Activated CD4-positive, alpha-beta T cell treated with anti-CD3 and anti-CD28 coated beads, Interleukin-2, Interleukin-6, amounts not matched to agents 100 ng/mL and 50 ng/mL, durations not matched to agents 16 hours and 8 hours (primary cell): Measurements from ENCODE around the gene PIK3CD.
A peak's percentile ranks its signal among the peaks of the same experiment; 100 is the strongest.
"Not testable (repeated sequence)": the region's sequence is repeated elsewhere in the genome, so short reads cannot be mapped to it uniquely, and the experiment has no call there.

ENCODE experiments used
- DNase-seq: peaks from one replicate; pipeline ENCODE4 v3.0.0-alpha.2; 2020

PIK3CD gene

GRCh38 chr1:9691108-9691445 is 39.5 kb downstream of the PIK3CD start:
- no peak for DNase-seq

DNA sequence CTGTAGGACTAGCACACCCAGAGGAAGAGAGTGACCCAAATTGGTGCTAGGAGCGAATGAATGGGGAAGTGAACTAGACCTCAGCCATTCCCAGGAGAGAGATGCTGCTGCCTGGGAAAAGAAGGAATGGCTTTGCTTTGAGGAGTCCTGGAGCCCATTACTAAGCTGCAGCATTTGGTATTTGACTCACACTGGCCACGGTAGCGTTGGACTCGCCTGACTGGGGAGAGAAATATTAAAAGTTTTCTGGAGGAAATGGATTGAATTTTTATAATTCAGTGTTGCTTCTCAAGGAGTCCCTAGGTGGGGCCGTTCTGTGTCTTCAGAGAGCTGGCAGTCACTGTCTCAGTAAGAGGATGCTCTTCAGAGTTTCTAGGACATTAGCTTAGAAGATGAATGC is 40.2 kb downstream of the PIK3CD start:
- DNase-seq, result no peak

DNA sequence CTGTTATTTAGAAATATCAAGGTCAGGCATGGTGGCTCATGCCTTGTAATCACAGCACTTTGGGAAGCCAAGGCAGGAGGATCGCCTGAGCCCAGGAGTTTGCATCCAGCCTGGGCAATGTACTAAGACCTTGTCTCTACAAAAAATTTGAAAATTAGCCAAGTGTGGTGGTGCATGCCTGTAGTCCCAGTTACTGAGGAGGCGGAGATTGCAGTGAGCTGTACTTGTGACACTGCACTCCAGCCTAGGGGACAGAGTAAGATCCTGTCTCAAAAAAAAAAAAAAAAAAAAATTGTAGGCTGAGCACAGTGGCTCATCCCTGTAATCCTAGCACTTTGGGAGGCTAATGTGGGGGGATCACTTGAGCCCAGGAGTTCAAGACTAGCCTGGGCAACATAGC is 45.3 kb downstream of the PIK3CD start:
- no peak for DNase-seq

DNA sequence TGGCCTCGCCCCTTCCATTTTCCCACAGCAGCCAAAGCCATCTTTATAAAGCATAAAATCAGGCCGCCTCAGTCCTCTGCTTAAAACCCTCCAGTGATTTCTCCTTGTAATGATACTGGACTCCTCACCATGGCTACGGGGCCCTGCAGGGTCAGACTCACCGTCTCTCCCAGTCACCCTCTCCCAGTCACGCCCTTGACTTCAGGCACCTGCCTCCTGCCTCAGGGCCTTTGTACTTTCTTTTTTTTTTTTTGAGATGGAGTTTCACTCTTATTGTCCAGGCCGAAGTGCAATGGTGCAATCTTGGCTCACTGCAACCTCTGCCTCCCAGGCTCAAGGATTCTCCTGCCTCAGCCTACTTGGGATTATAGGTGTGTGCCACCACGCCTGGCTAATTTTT is 47.8 kb downstream of the PIK3CD start:
- no peak for DNase-seq

DNA sequence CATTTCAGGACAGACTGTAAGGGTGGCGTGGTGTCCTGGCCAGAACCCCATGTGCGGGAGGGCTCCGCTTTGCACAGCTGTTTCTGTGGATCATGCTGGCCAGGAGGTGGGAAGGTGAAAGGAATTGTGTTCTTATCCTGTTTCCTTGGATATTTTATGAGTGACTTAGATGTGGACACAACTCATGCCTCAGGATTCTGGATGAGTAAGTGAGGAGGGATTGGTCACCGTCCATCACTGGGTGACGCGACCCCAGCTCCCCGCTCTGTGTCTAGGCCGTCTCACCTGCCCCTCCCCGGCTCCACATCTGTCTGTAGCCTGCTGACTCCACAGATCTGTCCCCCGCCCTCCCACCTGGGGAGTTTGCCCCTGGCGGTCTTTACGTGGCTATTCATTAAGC is 48.8 kb downstream of the PIK3CD start:
- no peak for DNase-seq

- no peak for DNase-seq
These were observed 50.1 kb downstream of the PIK3CD start for GRCh38 chr1:9701665-9702064.

GRCh38 chr1:9703165-9703509 is 51.6 kb downstream of the PIK3CD start:
- DNase-seq, result no peak

- DNase-seq, result no peak
These were observed 52.1 kb downstream of the PIK3CD start for GRCh38 chr1:9703681-9704080.

DNA sequence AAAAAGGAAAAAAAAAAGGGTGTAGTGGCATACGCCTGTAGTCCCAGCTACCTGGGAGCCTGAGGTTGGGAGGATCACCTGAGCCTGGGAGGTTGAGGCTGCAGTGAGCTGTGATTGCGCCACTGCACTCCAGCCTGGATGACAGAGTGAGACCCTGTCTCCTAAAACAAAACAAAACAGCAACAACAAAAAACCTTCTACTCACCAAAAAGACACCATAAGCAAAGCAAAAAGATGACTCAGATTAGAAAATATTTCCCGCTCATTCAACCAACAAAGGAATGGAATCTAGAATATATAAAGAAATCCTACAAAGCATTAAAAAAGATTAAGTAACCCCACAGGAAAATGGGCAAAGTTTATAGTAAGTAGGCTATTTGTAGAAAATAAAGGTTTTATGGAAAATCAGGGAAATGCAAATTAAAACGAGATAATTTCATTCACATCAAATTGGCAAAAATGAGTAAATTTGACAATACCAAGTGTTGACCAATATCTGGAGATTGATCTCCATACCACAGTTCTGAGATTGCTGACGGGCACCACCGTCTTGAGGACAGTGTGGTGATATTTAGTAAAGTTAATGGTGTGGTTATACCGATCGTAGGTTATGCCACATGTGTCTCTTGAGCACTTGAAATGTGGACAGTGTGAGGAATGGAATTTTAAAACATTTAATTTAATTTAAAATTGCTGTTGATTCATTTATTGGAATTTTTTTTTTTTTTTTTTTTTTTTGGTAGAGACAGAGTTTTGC is 54.0 kb downstream of the PIK3CD start:
- DNase-seq, result peak; percentile 50

DNA sequence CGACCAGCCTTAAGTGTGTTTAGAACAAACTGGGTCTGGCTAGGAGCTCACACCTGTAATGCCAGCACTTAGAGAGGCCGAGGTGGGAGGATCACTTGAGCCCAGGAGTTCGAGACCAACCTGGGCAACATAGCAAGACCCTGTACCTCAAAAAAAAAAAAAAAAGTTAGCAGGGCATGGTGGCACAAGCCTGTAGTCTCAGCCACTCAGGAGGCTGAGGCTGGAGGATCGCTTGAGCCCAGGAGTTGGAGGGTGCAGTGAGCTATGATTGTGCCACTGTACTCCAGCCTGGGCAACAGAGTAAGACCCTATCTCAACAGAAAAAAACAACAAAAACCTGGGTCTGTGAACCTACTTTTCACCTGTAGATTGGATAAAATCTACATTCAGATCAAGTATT is 54.6 kb downstream of the PIK3CD start:
- DNase-seq, result no peak

GRCh38 chr1:9710037-9710436 is 58.5 kb downstream of the PIK3CD start:
- no peak for DNase-seq

GRCh38 chr1:9711466-9712020 is 60.0 kb downstream of the PIK3CD start:
- DNase-seq, result no peak

DNA sequence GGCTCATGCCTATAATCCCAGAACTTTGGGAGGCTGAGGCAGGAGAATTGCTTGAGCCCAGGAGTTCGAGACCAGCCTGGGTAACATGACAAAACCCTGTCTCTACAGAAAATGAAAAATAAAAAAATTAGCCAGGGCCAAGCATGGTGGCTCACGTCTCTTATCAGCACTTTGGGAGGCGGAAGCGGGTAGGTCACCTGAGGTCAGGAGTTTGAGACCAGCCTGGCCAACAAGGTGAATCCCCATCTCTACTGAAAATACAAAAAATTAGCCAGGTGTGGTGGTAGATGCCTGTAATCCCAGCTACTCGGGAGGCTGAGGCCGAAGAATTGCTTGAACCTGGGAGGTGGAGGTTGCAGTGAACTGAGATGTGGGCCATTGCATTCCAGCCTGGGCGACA is 61.2 kb downstream of the PIK3CD start:
- not testable (repeated sequence) for DNase-seq

DNA sequence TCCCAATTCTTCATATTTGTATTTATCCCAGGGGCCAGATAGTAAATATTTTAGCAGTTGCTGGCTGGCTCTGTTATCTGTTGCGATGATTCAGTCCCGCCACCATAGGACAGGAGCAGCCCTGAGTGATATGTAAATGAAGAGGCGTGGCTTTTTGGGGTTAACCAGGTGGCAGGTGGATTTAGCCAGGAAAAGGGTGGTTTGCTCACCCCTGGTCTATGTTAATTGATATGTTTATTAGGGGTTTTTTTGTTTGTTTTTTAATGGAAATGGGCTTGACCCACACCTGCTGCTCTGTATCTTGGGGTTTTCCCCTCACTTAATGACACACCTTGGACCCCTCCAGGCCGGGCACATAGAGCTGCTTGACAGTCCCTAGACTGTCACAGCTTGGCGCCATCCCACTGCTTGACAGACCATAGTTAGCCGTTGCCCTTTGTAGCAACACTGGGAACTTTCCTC is 62.8 kb downstream of the PIK3CD start:
- DNase-seq, result no peak

DNA sequence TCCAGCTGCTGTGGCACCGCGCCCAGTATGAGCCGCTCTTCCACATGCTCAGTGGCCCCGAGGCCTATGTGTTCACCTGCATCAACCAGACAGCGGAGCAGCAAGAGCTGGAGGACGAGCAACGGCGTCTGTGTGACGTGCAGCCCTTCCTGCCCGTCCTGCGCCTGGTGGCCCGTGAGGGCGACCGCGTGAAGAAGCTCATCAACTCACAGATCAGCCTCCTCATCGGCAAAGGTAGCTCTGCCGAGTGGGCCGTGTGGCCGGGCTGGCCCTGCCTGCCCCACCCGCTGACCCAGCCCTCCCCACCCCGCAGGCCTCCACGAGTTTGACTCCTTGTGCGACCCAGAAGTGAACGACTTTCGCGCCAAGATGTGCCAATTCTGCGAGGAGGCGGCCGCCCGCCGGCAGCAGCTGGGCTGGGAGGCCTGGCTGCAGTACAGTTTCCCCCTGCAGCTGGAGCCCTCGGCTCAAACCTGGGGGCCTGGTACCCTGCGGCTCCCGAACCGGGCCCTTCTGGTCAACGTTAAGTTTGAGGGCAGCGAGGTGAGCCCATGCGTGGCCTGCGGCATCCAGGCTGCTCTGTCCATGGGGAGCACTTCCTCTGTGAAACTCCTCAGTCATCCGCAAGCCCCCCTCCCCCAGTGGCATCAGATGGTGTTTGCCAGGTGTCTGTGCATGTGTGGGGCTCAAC is 64.2 kb downstream of the PIK3CD start:
- DNase-seq, result peak; percentile 61

DNA sequence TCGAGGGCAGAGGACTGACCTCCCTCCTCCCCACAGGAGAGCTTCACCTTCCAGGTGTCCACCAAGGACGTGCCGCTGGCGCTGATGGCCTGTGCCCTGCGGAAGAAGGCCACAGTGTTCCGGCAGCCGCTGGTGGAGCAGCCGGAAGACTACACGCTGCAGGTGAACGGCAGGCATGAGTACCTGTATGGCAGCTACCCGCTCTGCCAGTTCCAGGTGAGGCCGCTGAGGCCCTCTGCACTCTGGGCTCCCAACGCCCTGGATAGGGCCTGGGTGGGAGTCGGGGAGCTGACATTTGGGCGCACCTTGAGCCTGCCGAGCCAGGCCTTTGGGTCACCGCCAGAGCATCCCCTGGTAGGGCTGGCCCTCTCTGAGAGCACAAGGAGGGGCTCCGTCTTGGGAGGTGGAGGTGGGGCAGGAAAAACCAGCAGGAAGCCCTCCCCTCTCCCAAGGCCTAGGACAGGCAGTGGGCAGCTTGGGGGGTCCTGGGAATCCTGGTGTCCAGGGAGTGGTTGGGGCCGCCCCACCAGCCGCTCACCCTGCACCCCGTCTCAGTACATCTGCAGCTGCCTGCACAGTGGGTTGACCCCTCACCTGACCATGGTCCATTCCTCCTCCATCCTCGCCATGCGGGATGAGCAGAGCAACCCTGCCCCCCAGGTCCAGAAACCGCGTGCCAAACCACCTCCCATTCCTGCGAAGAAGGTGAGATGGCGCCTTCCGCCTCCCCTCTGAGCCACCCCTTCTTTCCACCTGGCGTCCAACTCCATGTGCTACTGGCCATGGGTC is 65.1 kb downstream of the PIK3CD start:
- peak; percentile 36 for DNase-seq

- peak; percentile 96 for DNase-seq
These were observed 65.9 kb downstream of the PIK3CD start for GRCh38 chr1:9717193-9718005.

- DNase-seq, result no peak
These were observed 66.6 kb downstream of the PIK3CD start for GRCh38 chr1:9718006-9718680.

DNA sequence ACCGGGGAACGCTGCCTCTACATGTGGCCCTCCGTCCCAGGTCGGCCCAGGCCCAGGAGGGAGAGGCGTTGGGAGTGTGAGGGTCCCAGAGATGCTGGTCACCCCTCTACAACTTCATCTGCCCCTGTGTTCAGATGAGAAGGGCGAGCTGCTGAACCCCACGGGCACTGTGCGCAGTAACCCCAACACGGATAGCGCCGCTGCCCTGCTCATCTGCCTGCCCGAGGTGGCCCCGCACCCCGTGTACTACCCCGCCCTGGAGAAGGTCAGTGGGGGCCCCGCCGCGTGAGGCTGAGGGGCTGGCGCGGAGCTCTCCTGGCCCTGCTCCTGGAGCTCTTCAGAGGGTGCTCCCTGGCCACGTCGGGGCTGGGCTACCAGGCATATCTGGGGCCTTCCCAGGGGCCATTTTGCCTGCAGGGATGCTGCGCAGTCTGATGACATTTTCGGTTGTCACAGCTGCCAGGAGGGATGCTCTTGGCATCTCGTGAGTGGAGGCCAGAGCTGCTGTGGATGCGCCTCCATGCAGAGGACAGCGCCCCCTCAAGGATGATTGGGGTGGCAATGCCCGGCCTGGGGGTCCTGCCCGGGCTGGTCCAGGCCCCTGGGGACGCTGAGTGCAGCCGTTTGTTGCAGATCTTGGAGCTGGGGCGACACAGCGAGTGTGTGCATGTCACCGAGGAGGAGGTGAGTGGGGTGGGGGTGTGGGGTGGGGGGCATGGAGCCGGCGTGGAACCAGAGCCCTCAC is 68.6 kb downstream of the PIK3CD start:
- DNase-seq, result no peak

GRCh38 chr1:9720785-9721605 is 69.5 kb downstream of the PIK3CD start:
- DNase-seq, result no peak
